DND-41 (cell line): ENCODE data around the gene TMEM164.

ENCODE experiments used
- CTCF ChIP-seq: IDR thresholded peaks from 2 replicates; pipeline ENCODE4 v1.5.1; 2012; ENCODE audit warnings: borderline replicate concordance, low read length, moderate library complexity, mild to moderate bottlenecking; ENCODE audit not compliant: poor library complexity, severe bottlenecking; ENCODE audit errors: extremely low read depth
- EZH2 ChIP-seq: IDR thresholded peaks from 3 replicates; pipeline ENCODE4 v1.6.1; 2012; ENCODE audit warnings: borderline replicate concordance, low read depth, mild to moderate bottlenecking, moderate library complexity, low read length, inconsistent platforms; ENCODE audit not compliant: severe bottlenecking

GRCh38 chrX:110155759-110156158 lies 152.8 kb downstream of the TMEM164 start:
- no peak for TF ChIP-seq CTCF
- TF ChIP-seq EZH2, result no peak
